Measurements from ENCODE around the gene TIFAB. TPM values are rescaled to one million over a fixed set of nuclear protein-coding genes. Genes with fewer than 3 reads are reported as not detected.

TIFAB gene
- polyA plus RNA-seq, 1 of the 3 experiments (the other 2 are of a cell fraction), result not detected

DNA sequence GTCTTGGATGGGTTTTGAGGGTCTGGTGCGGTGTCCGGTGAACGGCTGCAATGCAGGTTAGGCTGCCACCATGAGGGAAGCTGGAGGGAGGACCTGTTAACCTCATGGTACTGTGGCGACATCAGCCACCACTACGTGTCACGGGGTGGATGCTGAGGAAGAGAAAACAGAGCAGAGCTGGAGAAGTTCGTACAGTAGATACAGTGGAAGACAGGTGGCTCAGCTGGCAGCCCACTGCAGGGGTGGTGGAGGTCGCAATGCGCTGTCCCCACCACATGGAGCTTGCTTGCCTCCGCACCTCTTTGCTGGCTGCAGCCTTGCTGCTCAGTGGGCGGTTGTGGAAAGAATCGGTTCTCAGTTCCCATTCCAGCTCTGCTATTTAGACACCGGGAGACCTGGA, 7.8 kb downstream of the TIFAB start (continued):
- TF ChIP-seq GATA2 (CRISPR knock-in tag; IDR thresholded peaks at IDR 0.05) (no peak), JUND (IDR thresholded peaks at IDR 0.05) (no peak), GABPA (IDR thresholded peaks at IDR 0.05; ENCODE audit: low read depth) (no peak), CHD2 (IDR thresholded peaks at IDR 0.05; ENCODE audit: low read length, partially characterized antibody) (no peak), SIN3A (IDR thresholded peaks at IDR 0.05; ENCODE audit: borderline replicate concordance, low read depth, low read length) (no peak)
- TF ChIP-seq, protein P1, sequence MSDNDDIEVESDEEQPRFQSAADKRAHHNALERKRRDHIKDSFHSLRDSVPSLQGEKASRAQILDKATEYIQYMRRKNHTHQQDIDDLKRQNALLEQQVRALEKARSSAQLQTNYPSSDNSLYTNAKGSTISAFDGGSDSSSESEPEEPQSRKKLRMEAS (IDR thresholded peaks at IDR 0.05; ENCODE audit: low read depth), result no peak
- TF ChIP-seq, protein P2, sequence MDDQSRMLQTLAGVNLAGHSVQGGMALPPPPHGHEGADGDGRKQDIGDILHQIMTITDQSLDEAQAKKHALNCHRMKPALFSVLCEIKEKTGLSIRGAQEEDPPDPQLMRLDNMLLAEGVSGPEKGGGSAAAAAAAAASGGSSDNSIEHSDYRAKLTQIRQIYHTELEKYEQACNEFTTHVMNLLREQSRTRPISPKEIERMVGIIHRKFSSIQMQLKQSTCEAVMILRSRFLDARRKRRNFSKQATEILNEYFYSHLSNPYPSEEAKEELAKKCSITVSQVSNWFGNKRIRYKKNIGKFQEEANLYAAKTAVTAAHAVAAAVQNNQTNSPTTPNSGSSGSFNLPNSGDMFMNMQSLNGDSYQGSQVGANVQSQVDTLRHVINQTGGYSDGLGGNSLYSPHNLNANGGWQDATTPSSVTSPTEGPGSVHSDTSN (IDR thresholded peaks at IDR 0.05), result no peak

DNA sequence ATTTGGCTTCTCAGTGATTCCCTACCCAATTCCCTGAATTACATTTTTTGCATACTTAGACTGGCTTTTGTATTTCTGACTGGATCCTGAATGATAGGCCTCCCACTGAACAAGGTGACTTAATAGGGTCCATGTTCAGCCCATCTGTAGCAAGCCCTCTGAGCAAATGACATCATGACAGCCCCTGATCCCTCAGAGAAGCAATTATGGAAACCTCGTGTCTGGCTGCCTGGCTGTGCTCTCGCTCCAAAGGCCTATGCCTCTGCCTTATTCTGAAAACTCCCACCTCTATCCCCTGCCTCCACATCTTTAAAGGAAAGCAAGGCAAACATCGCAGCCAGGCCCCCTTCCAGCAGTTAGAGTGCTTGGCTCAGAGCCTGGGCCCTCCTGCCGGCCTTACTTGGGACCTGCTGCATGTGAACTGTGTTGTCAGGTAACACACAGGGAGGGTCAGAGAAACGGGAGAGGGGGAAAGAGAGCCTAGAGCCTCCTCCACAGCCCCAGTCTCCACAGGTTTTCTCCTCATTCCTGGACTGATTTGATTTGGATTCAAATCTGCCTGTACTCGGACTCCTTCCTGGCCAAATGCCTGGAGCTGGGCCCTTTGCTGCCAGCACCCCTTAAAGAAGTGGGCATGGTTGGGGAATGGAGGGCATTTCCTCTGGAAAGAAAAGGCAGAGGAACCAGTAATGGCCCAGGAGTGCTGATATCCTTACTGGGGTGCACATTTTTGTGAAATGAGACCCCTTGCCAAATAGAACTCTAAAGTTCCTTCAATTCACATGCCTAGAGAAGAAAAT, 8.8 kb downstream of the TIFAB start:
- POLR2A ChIA-PET, result no interaction called here
- no peaks in the 10 kb centered on the region for H3K9me3 ChIP-seq
- CTCF ChIA-PET, result interaction anchor here (0.7 to 4.3 kb wide), 4 partner anchors 13 to 109 kb away, joined by 3 to 50 read pairs (median 3); no protein-coding TSS in a partner anchor
- peaks cover 0 to 23% of the 10 kb centered on the region in 2 experiments; a peak in 1 of 4 replicates for H3K4me1 ChIP-seq (ENCODE audit: control insufficient read depth in 1 of 2, insufficient read depth in 2 of 2, low read depth in 1 of 2, low read length in 1 of 2)
- no peak overlapping the region for H3K4me2 ChIP-seq
- no peaks in the 10 kb centered on the region for H3F3A ChIP-seq (replicated peaks; ENCODE audit: insufficient read depth)
- H3K79me2 ChIP-seq (ENCODE audit: insufficient read depth), result no peaks in the 10 kb centered on the region
- TF ChIP-seq FOXM1 (IDR thresholded peaks at IDR 0.05; ENCODE audit: low read depth), result no peak
- TF ChIP-seq, protein P3, sequence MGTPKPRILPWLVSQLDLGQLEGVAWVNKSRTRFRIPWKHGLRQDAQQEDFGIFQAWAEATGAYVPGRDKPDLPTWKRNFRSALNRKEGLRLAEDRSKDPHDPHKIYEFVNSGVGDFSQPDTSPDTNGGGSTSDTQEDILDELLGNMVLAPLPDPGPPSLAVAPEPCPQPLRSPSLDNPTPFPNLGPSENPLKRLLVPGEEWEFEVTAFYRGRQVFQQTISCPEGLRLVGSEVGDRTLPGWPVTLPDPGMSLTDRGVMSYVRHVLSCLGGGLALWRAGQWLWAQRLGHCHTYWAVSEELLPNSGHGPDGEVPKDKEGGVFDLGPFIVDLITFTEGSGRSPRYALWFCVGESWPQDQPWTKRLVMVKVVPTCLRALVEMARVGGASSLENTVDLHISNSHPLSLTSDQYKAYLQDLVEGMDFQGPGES (IDR thresholded peaks at IDR 0.05; ENCODE audit: low read depth, low read length), result no peak
- no peak for TF ChIP-seq RAD21 (IDR thresholded peaks at IDR 0.05; ENCODE audit: low read length)
- no peak for TF ChIP-seq CHD2 (IDR thresholded peaks at IDR 0.05; ENCODE audit: low read length, partially characterized antibody)
- no peak for TF ChIP-seq NFIC (IDR thresholded peaks at IDR 0.05; ENCODE audit: borderline replicate concordance)
- no peak for TF ChIP-seq EP300 (IDR thresholded peaks at IDR 0.05; ENCODE audit: borderline replicate concordance in 1 of 2, low read depth in 1 of 2, low read length in 1 of 2)
- TF ChIP-seq YY1 (IDR thresholded peaks at IDR 0.05; ENCODE audit: low read depth), result no peak
- TF ChIP-seq, protein P4, sequence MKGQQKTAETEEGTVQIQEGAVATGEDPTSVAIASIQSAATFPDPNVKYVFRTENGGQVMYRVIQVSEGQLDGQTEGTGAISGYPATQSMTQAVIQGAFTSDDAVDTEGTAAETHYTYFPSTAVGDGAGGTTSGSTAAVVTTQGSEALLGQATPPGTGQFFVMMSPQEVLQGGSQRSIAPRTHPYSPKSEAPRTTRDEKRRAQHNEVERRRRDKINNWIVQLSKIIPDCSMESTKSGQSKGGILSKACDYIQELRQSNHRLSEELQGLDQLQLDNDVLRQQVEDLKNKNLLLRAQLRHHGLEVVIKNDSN (IDR thresholded peaks at IDR 0.05; ENCODE audit: borderline replicate concordance, low read depth), result no peak
- no peak for TF ChIP-seq GATA2 (CRISPR knock-in tag; IDR thresholded peaks at IDR 0.05)
- TF ChIP-seq TEAD4 (IDR thresholded peaks at IDR 0.05; ENCODE audit: borderline replicate concordance, insufficient read depth), result no peak
- TF ChIP-seq MXI1 (IDR thresholded peaks at IDR 0.05; ENCODE audit: low read depth, low read length), result no peak
- TF ChIP-seq, protein P5, sequence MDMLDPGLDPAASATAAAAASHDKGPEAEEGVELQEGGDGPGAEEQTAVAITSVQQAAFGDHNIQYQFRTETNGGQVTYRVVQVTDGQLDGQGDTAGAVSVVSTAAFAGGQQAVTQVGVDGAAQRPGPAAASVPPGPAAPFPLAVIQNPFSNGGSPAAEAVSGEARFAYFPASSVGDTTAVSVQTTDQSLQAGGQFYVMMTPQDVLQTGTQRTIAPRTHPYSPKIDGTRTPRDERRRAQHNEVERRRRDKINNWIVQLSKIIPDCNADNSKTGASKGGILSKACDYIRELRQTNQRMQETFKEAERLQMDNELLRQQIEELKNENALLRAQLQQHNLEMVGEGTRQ (IDR thresholded peaks at IDR 0.05; ENCODE audit: borderline replicate concordance, low read depth, low read length), result no peak
- no peak for TF ChIP-seq TAF1 (IDR thresholded peaks at IDR 0.05; ENCODE audit: borderline replicate concordance, low read depth, low read length)
- no peak for TF ChIP-seq JUND (IDR thresholded peaks at IDR 0.05)
- TF ChIP-seq RFX5 (IDR thresholded peaks at IDR 0.05; ENCODE audit: low read length), result no peak
- TF ChIP-seq, protein P1 (IDR thresholded peaks at IDR 0.05; ENCODE audit: low read depth), result no peak
- TF ChIP-seq, protein P6, sequence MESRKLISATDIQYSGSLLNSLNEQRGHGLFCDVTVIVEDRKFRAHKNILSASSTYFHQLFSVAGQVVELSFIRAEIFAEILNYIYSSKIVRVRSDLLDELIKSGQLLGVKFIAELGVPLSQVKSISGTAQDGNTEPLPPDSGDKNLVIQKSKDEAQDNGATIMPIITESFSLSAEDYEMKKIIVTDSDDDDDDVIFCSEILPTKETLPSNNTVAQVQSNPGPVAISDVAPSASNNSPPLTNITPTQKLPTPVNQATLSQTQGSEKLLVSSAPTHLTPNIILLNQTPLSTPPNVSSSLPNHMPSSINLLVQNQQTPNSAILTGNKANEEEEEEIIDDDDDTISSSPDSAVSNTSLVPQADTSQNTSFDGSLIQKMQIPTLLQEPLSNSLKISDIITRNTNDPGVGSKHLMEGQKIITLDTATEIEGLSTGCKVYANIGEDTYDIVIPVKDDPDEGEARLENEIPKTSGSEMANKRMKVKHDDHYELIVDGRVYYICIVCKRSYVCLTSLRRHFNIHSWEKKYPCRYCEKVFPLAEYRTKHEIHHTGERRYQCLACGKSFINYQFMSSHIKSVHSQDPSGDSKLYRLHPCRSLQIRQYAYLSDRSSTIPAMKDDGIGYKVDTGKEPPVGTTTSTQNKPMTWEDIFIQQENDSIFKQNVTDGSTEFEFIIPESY (IDR thresholded peaks at IDR 0.05; ENCODE audit: borderline replicate concordance, low read depth), result no peak
- no peaks in the 10 kb centered on the region for H3K36me3 ChIP-seq (replicated peaks in 1 of 2; ENCODE audit: control insufficient read depth in 1 of 2, insufficient read depth in 2 of 2, low read length in 1 of 2)
- no peak overlapping the region for H3K9ac ChIP-seq
- H3K27me3 ChIP-seq (ENCODE audit: insufficient read depth), result no peaks in the 10 kb centered on the region
- H3K27ac ChIP-seq (ENCODE audit: low read depth in 2 of 2, low read length in 1 of 2), result no peak overlapping the region
- no peak overlapping the region for H3K4me3 ChIP-seq (ENCODE audit: low read depth in 2 of 2, low read length in 1 of 2)
- WGBS (ENCODE audit: low lambda C conversion rate), result 60% methylated on average over 6 of the region's 6 CpGs
- no peaks in the 10 kb centered on the region for H3K9me2 ChIP-seq
- no peaks in the 10 kb centered on the region for H4K20me1 ChIP-seq (ENCODE audit: insufficient read depth)
- DNase-seq, result no peak
- H2AFZ ChIP-seq (ENCODE audit: low read depth), result no peak overlapping the region
